Transverse colon (tissue), 4 donors: ENCODE data around the gene PACRG.

Experiments
- EP300 ChIP-seq: sonication (generic); formaldehyde crosslinking; IDR thresholded peaks from one replicate; pipeline ENCODE4 v1.6.1; 2017; ENCODE audit warnings: antibody characterized with exemption, low read depth
- POLR2A ChIP-seq: fragments of 450-650 bp; IDR thresholded peaks from one replicate; pipeline ENCODE4 v1.6.1; 2016; ENCODE audit warnings: antibody characterized with exemption, mild to moderate bottlenecking, moderate library complexity
- POLR2AphosphoS5 ChIP-seq, 3 donors: sonication (generic); formaldehyde crosslinking; IDR thresholded peaks; one replicate each; pipeline ENCODE4 v1.6.1; 2016; ENCODE audit warnings: antibody characterized with exemption in 3 of 3
- TF ChIP-seq, protein P1 (sequence below), 5 experiments: fragments of 200-600 bp in 3 of 5; fragments of 450-650 bp in 2 of 5; sonication (generic) in 3 of 5; IDR thresholded peaks; 1 replicate in 2 of 5; 2 replicates in 3 of 5; pipeline ENCODE4 v1.5.1; 2016 to 2017; ENCODE audit warnings: antibody characterized with exemption in 5 of 5, inconsistent platforms in 3 of 5, mild to moderate bottlenecking in 2 of 5, moderate library complexity in 1 of 5

DNA sequence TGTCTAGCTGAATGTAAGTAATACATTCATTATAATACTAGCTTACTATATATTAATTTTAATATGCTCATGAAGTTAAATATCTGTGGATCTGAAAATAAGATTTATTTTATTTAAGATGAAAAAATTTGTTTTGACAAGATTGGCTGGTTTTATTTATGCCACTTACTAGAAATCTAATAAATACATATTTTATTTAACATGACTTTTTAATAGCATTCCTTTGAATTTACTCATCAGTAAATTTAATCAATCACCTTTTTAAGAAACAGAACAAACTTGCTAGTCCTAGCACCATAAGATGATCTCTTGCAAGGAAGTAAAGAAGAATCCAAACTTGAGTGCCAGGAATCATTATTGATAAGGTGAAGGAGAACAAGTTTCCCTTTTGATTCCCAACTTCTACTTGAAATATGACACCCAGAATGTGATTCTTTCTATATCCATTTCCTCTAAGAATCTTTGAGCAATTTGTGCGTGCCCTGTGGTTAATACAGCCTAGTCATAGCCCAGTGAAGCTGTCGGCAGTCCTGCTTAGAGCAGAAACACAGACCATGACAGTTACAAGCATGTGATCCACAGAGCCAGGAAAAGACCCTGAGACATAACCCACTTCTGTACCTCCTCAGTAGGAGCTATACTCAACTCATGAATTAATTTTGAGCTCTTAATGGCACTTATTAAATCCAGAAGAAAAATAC is 404.4 kb downstream of the PACRG start:
- TF ChIP-seq, protein P1, sequence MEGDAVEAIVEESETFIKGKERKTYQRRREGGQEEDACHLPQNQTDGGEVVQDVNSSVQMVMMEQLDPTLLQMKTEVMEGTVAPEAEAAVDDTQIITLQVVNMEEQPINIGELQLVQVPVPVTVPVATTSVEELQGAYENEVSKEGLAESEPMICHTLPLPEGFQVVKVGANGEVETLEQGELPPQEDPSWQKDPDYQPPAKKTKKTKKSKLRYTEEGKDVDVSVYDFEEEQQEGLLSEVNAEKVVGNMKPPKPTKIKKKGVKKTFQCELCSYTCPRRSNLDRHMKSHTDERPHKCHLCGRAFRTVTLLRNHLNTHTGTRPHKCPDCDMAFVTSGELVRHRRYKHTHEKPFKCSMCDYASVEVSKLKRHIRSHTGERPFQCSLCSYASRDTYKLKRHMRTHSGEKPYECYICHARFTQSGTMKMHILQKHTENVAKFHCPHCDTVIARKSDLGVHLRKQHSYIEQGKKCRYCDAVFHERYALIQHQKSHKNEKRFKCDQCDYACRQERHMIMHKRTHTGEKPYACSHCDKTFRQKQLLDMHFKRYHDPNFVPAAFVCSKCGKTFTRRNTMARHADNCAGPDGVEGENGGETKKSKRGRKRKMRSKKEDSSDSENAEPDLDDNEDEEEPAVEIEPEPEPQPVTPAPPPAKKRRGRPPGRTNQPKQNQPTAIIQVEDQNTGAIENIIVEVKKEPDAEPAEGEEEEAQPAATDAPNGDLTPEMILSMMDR (IDR thresholded peaks at IDR 0.05): no peak
- TF ChIP-seq POLR2AphosphoS5 (IDR thresholded peaks at IDR 0.05): no peak
- TF ChIP-seq POLR2A: no peak
- no peak for TF ChIP-seq EP300
